BLaER1 (cell line): Measurements from ENCODE around the gene SAXO1.

Experiments
- H3K27ac ChIP-seq: shearing (Covaris generic); formaldehyde crosslinking; 2 replicates; pipeline ENCODE4 v1.8.1; 2022
- H3K27me3 ChIP-seq: shearing (Covaris generic); formaldehyde crosslinking; 2 replicates; pipeline ENCODE4 v1.8.1; 2022
- H3K36me3 ChIP-seq: shearing (Covaris generic); formaldehyde crosslinking; 2 replicates; pipeline ENCODE4 v1.8.1; 2022
- H3K4me1 ChIP-seq: shearing (Covaris generic); formaldehyde crosslinking; 2 replicates; pipeline ENCODE4 v1.8.1; 2022
- H3K4me2 ChIP-seq: shearing (Covaris generic); formaldehyde crosslinking; 2 replicates; pipeline ENCODE4 v1.8.1; 2022
- H3K4me3 ChIP-seq: shearing (Covaris generic); formaldehyde crosslinking; 2 replicates; pipeline ENCODE4 v1.8.1; 2022
- H3K9ac ChIP-seq: shearing (Covaris generic); formaldehyde crosslinking; 2 replicates; pipeline ENCODE4 v1.8.1; 2022
- H3K9me3 ChIP-seq: shearing (Covaris generic); formaldehyde crosslinking; 2 replicates; pipeline ENCODE4 v1.8.1; 2022
- H4K20me1 ChIP-seq: shearing (Covaris generic); formaldehyde crosslinking; 2 replicates; pipeline ENCODE4 v1.8.1; 2022
- Cebpa-rat ChIP-seq: shearing (Covaris generic); IDR thresholded peaks from 2 replicates; pipeline ENCODE4 v1.8.1; 2022

Gene SAXO1

GRCh38 chr9:18905883-18906629 lies 127.0 kb downstream of the SAXO1 start:
- no peaks in the 10 kb centered on the region for H4K20me1 ChIP-seq
- TF ChIP-seq Cebpa-rat, result no peak
- H3K27ac ChIP-seq, result no peak overlapping the region
- no peaks in the 10 kb centered on the region for H3K27me3 ChIP-seq
- peak overlapping the region; percentile 68 for H3K4me2 ChIP-seq
- no peak overlapping the region for H3K4me3 ChIP-seq
- no peak overlapping the region for H3K9ac ChIP-seq
- H3K36me3 ChIP-seq, result no peaks in the 10 kb centered on the region
- peaks cover 9% of the 10 kb centered on the region; the same call in 1 of the 2 replicates for H3K9me3 ChIP-seq
- peaks cover 56% of the 10 kb centered on the region for H3K4me1 ChIP-seq

GRCh38 chr9:18905028-18905882 lies 127.8 kb downstream of the SAXO1 start:
- Histone ChIP-seq H3K36me3 (no peaks in the 10 kb centered on the region), H4K20me1 (no peaks in the 10 kb centered on the region), H3K4me2 (no peak overlapping the region; the same call in 1 of the 2 replicates), H3K4me1 (peaks cover 48% of the 10 kb centered on the region), H3K9ac (no peak overlapping the region), H3K4me3 (no peak overlapping the region), H3K27ac (no peak overlapping the region), H3K27me3 (no peaks in the 10 kb centered on the region), H3K9me3 (peaks cover 9% of the 10 kb centered on the region; the same call in 1 of the 2 replicates)
- TF ChIP-seq Cebpa-rat, result no peak

GRCh38 chr9:18903450-18903849 lies 129.6 kb downstream of the SAXO1 start:
- H3K27me3 ChIP-seq, result no peaks in the 10 kb centered on the region
- H4K20me1 ChIP-seq, result no peaks in the 10 kb centered on the region
- H3K27ac ChIP-seq, result no peak overlapping the region
- H3K36me3 ChIP-seq, result no peaks in the 10 kb centered on the region
- TF ChIP-seq Cebpa-rat, result no peak
- H3K4me2 ChIP-seq, result no peak overlapping the region
- H3K9me3 ChIP-seq, result peaks cover 9% of the 10 kb centered on the region; the same call in 1 of the 2 replicates
- H3K4me3 ChIP-seq, result no peak overlapping the region
- no peak overlapping the region for H3K9ac ChIP-seq
- H3K4me1 ChIP-seq, result peaks cover 30% of the 10 kb centered on the region

- Histone ChIP-seq H3K27me3 (no peaks in the 10 kb centered on the region), H3K27ac (no peak overlapping the region), H3K4me3 (no peak overlapping the region), H3K36me3 (no peaks in the 10 kb centered on the region), H4K20me1 (no peaks in the 10 kb centered on the region), H3K4me2 (peak overlapping the region; percentile 29; the same call in 1 of the 2 replicates), H3K4me1 (peaks cover 8% of the 10 kb centered on the region; the same call in 1 of the 2 replicates), H3K9me3 (peaks cover 21% of the 10 kb centered on the region), H3K9ac (no peak overlapping the region)
- TF ChIP-seq Cebpa-rat, result peak; percentile 82; the same call in 1 of the 2 replicates
Observed at GRCh38 chr9:18896531-18897179, 136.4 kb downstream of the SAXO1 start.

- Histone ChIP-seq H3K9ac (no peak overlapping the region), H3K9me3 (peaks cover 21% of the 10 kb centered on the region), H3K4me2 (no peak overlapping the region), H3K4me1 (peaks cover 8% of the 10 kb centered on the region; the same call in 1 of the 2 replicates), H3K27me3 (no peaks in the 10 kb centered on the region), H3K27ac (no peak overlapping the region), H4K20me1 (no peaks in the 10 kb centered on the region), H3K4me3 (no peak overlapping the region), H3K36me3 (no peaks in the 10 kb centered on the region)
- TF ChIP-seq Cebpa-rat, result no peak
Observed at GRCh38 chr9:18896004-18896403, 137.0 kb downstream of the SAXO1 start.

GRCh38 chr9:18893491-18893890 lies 139.5 kb downstream of the SAXO1 start:
- H3K4me2 ChIP-seq, result no peak overlapping the region
- no peaks in the 10 kb centered on the region for H3K27me3 ChIP-seq
- TF ChIP-seq Cebpa-rat, result no peak
- no peak overlapping the region for H3K27ac ChIP-seq
- no peaks in the 10 kb centered on the region for H4K20me1 ChIP-seq
- H3K36me3 ChIP-seq, result no peaks in the 10 kb centered on the region
- peaks cover 21% of the 10 kb centered on the region for H3K9me3 ChIP-seq
- H3K9ac ChIP-seq, result no peak overlapping the region
- peaks cover 8% of the 10 kb centered on the region; the same call in 1 of the 2 replicates for H3K4me1 ChIP-seq
- H3K4me3 ChIP-seq, result no peak overlapping the region

GRCh38 chr9:18893046-18893445 lies 140.0 kb downstream of the SAXO1 start:
- Histone ChIP-seq H3K4me1 (peaks cover 8% of the 10 kb centered on the region; the same call in 1 of the 2 replicates), H3K9me3 (peaks cover 21% of the 10 kb centered on the region), H3K4me2 (no peak overlapping the region), H3K27me3 (no peaks in the 10 kb centered on the region), H3K9ac (no peak overlapping the region), H4K20me1 (no peaks in the 10 kb centered on the region), H3K4me3 (no peak overlapping the region), H3K36me3 (no peaks in the 10 kb centered on the region), H3K27ac (no peak overlapping the region)
- no peak for TF ChIP-seq Cebpa-rat

GRCh38 chr9:18891946-18892670 lies 140.9 kb downstream of the SAXO1 start:
- no peak for TF ChIP-seq Cebpa-rat

GRCh38 chr9:18890372-18890771 lies 142.6 kb downstream of the SAXO1 start:
- no peaks in the 10 kb centered on the region for H3K36me3 ChIP-seq
- H3K9me3 ChIP-seq, result peaks cover under 1% of the 10 kb centered on the region; the same call in 1 of the 2 replicates
- no peaks in the 10 kb centered on the region for H3K4me1 ChIP-seq
- H3K4me3 ChIP-seq, result no peak overlapping the region
- H3K27ac ChIP-seq, result no peak overlapping the region
- H3K9ac ChIP-seq, result no peak overlapping the region
- H3K4me2 ChIP-seq, result no peak overlapping the region
- no peaks in the 10 kb centered on the region for H4K20me1 ChIP-seq
- no peak for TF ChIP-seq Cebpa-rat
- H3K27me3 ChIP-seq, result no peaks in the 10 kb centered on the region

More at GRCh38 chr9:18891946-18892670, 140.9 kb downstream of the SAXO1 start:
- Histone ChIP-seq H3K9ac (no peak overlapping the region), H3K4me2 (no peak overlapping the region), H3K27ac (no peak overlapping the region), H3K36me3 (no peaks in the 10 kb centered on the region), H3K9me3 (peaks cover 18% of the 10 kb centered on the region), H3K4me1 (peaks cover 8% of the 10 kb centered on the region; the same call in 1 of the 2 replicates), H3K27me3 (no peaks in the 10 kb centered on the region), H3K4me3 (no peak overlapping the region), H4K20me1 (no peaks in the 10 kb centered on the region)
